ENCODE data around the gene SCN10A. TPM values are rescaled to one million over a fixed set of nuclear protein-coding genes. Genes with fewer than 3 reads are reported as not detected.

SCN10A gene
- total RNA-seq, 1 donor from 2014 or later: not detected

DNA sequence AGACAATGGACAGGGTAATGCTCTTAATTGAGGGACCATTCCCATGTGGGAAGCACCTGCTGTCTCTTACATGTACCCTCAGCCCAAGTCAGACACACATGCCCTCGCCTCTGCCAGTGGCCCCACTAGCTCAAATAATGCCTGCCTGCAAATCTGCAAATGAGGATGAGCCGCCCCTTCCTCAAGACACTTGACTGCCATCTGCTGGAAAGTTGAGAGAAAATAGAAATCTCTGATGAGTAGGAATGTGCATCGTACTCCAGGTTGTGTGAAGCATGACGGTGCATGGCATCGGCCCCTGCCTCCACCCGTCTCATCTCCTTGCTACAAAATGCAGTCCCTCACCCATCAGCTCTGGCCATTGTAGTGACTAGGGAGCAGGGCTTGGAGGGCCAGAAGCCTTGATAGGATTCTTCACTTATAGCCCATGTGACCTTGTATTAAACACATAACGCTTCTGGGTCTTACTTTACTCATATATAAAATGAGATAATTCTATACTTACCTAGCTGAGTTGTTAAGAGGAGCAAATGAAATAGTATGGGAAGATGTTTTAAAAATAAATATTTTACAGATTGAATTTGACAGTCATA lies 160.2 kb downstream of the SCN10A start:
- peaks cover 2% of the 10 kb centered on the region for H3K36me3 Mint-ChIP-seq (ENCODE audit: low read depth)
- no peak overlapping the region for H3K4me3 Mint-ChIP-seq (ENCODE audit: unreplicated experiment)
- peaks cover 3% of the 10 kb centered on the region for H3K4me1 Mint-ChIP-seq (ENCODE audit: low read depth)
- H3K27ac Mint-ChIP-seq (ENCODE audit: unreplicated experiment): no peak overlapping the region
- peaks cover 4% of the 10 kb centered on the region for H3K9me3 Mint-ChIP-seq (ENCODE audit: low read depth)
- peaks cover 67% of the 10 kb centered on the region for H3K27me3 Mint-ChIP-seq (ENCODE audit: low read depth)
- TF ChIP-seq, protein P1, sequence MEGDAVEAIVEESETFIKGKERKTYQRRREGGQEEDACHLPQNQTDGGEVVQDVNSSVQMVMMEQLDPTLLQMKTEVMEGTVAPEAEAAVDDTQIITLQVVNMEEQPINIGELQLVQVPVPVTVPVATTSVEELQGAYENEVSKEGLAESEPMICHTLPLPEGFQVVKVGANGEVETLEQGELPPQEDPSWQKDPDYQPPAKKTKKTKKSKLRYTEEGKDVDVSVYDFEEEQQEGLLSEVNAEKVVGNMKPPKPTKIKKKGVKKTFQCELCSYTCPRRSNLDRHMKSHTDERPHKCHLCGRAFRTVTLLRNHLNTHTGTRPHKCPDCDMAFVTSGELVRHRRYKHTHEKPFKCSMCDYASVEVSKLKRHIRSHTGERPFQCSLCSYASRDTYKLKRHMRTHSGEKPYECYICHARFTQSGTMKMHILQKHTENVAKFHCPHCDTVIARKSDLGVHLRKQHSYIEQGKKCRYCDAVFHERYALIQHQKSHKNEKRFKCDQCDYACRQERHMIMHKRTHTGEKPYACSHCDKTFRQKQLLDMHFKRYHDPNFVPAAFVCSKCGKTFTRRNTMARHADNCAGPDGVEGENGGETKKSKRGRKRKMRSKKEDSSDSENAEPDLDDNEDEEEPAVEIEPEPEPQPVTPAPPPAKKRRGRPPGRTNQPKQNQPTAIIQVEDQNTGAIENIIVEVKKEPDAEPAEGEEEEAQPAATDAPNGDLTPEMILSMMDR (IDR thresholded peaks at IDR 0.05): peak; percentile 82
- no peak for DNase-seq (ENCODE audit: low spot score)

DNA sequence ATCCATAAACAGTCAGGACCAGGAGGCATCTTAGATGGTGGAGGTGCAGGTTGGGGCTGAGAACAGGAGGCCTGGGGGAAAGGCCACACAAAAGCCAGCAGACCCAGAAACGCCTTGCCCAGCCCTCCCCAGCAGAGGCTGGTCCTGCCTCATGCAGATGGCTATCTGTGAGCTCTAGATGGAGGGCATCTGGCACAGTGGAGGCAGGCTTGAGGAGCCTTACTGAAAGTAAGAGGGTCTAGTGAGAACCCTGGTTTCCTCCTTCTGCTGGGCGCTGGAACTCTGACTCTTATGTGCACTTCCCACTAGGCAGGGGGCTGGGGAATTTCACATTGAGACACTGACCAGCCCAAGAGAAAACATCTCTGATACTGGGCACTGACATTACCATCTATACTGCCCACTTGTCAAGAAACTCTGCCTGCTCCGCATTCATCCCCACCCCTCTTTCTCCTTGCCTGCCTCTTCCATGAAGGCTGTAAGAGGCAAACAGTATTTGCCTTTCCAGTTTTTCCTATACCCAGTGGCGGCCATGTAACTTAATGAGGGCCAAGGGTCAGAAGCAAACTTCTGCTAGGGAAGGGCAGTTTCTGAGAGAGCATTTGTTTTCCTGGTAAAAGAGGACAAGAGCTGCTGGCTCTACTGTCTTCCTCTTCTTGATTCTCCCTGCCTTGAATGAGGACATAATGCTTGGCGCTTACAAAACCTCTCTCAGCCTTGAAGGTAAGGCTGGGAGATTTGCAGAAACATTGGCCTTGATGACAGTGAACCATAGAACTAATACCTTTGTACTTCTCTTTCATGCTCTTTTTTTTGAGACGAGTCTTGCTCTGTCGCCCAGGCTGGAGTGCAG lies 162.1 kb downstream of the SCN10A start:
- TF ChIP-seq, protein P1 (IDR thresholded peaks at IDR 0.05): no peak
- peaks cover 3% of the 10 kb centered on the region for H3K4me1 Mint-ChIP-seq (ENCODE audit: low read depth)
- no peak overlapping the region for H3K27ac Mint-ChIP-seq (ENCODE audit: unreplicated experiment)
- no peak overlapping the region for H3K4me3 Mint-ChIP-seq (ENCODE audit: unreplicated experiment)
- peaks cover 2% of the 10 kb centered on the region for H3K36me3 Mint-ChIP-seq (ENCODE audit: low read depth)
- H3K9me3 Mint-ChIP-seq (ENCODE audit: low read depth): peaks cover 4% of the 10 kb centered on the region
- H3K27me3 Mint-ChIP-seq (ENCODE audit: low read depth): peaks cover 55% of the 10 kb centered on the region
- no peak for DNase-seq (ENCODE audit: low spot score)

DNA sequence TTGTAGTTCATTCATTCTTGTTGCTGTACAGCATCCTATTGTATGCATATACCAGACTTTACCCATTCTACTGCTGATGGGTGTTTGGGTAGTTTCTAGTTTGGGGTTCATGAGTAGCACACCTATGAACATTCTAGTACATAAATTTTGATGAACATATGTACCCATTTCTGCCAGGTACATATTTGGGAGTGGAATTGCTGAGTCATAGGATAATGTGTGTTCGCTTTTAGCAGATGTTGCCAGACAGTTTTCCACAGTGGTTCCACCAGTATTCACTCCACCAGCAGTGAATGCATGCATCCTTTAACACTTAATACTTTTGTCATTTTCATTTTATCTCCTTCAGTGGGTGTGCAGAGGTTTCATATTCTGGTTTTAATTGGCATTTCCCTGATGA lies 163.1 kb downstream of the SCN10A start:
- TF ChIP-seq, protein P1 (IDR thresholded peaks at IDR 0.05): no peak
- no peak for DNase-seq (ENCODE audit: low spot score)
- Mint-ChIP-seq H3K36me3 (ENCODE audit: low read depth) (peaks cover 2% of the 10 kb centered on the region), H3K4me3 (ENCODE audit: unreplicated experiment) (no peak overlapping the region), H3K4me1 (ENCODE audit: low read depth) (peaks cover 5% of the 10 kb centered on the region), H3K27ac (ENCODE audit: unreplicated experiment) (no peak overlapping the region), H3K9me3 (ENCODE audit: low read depth) (peaks cover 4% of the 10 kb centered on the region), H3K27me3 (ENCODE audit: low read depth) (peaks cover 45% of the 10 kb centered on the region)

DNA sequence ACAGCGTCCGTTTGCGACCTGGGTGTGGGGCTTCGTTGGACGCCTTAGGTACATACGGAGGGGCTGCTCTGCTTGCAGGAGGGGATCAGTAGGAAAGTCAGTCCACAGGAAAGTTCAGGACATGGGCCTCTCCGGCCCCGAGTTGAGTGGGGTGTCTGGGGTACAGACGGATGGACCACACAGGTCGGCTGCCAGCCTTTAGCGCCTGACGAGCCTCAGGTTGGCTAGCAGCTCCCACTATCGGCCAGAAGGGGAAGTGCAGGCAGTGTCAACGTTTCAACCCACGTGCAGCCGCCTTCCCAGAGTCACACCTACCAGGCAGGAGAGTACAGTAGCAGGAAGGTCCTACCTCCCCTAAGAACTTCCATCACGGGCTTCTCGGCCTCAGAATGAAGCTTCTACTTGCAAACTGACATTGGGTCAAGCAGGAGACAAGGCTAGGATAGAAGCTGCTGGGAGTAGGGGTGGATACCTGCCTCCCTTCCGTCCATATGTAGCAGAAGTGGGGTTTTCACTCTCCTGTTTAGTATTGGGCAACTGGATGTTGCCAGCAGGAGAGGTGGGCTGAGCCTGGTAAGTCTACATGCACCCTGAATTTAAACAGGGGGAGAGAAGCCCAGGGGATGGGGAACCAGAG lies 164.7 kb downstream of the SCN10A start:
- no peak overlapping the region for H3K27ac Mint-ChIP-seq (ENCODE audit: unreplicated experiment)
- H3K4me3 Mint-ChIP-seq (ENCODE audit: unreplicated experiment): no peak overlapping the region
- peaks cover 2% of the 10 kb centered on the region for H3K36me3 Mint-ChIP-seq (ENCODE audit: low read depth)
- peaks cover 4% of the 10 kb centered on the region for H3K9me3 Mint-ChIP-seq (ENCODE audit: low read depth)
- no peak for DNase-seq (ENCODE audit: low spot score)
- H3K4me1 Mint-ChIP-seq (ENCODE audit: low read depth): peaks cover 5% of the 10 kb centered on the region
- H3K27me3 Mint-ChIP-seq (ENCODE audit: low read depth): peaks cover 32% of the 10 kb centered on the region
- TF ChIP-seq, protein P1 (IDR thresholded peaks at IDR 0.05): peak; percentile 88

DNA sequence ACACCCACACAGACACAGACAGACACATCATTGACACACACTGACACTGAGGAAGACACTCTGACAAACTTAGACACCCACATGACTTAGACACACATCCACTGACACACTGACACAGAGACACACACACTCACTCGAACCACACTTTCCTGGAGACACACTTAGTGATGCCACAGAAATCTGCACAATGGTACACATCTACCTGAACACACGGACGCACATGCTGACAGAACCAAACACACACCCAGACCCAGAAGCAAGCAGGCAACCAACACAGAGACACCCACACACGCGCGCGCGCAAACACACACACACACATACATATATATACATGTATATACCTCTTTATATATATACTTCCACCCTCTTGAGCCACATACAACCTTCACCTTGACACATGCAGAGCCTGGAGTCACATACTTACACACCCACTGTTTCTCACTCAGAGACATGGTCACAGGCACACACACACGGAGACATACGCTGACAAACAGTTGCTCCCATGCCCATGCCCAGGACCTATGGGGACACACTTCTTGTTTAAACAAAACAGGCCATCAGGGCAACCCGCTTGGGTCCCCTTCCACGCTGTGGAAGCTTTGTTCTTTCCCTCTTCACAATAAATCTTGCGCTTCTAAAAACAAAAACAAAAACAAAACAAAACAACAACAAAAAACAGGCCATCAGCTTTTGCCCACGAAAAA lies 165.6 kb downstream of the SCN10A start:
- Mint-ChIP-seq H3K4me3 (ENCODE audit: unreplicated experiment) (no peak overlapping the region), H3K4me1 (ENCODE audit: low read depth) (peaks cover 5% of the 10 kb centered on the region), H3K27me3 (ENCODE audit: low read depth) (peaks cover 27% of the 10 kb centered on the region), H3K9me3 (ENCODE audit: low read depth) (peaks cover 4% of the 10 kb centered on the region), H3K27ac (ENCODE audit: unreplicated experiment) (no peak overlapping the region), H3K36me3 (ENCODE audit: low read depth) (peaks cover 2% of the 10 kb centered on the region)
- TF ChIP-seq, protein P1 (IDR thresholded peaks at IDR 0.05): no peak
- no peak for DNase-seq (ENCODE audit: low spot score)

Measured in chondrocyte (in vitro differentiated cells).